Tibial nerve (tissue), 4 donors: ENCODE measurements around the gene AUH. TPM values are rescaled to one million over a fixed set of nuclear protein-coding genes. Genes with fewer than 3 reads are reported as not detected.

Source experiments
- DNase-seq, 2 donors: peaks; one replicate each; pipeline ENCODE4 v3.0.0-alpha.2; 2019; ENCODE audit warnings: low spot score in 2 of 2
- H3K27ac ChIP-seq, 4 donors: fragments of 200-600 bp; sonication (generic) in 3 of 4; one replicate each; pipeline ENCODE4 v1.5.1; 2017 to 2019; ENCODE audit warnings: mild to moderate bottlenecking in 1 of 4
- H3K27me3 ChIP-seq, 2 donors: fragments of 200-600 bp; sonication (generic) in 1 of 2; one replicate each; pipeline versions ENCODE4 v1.5.1 to v1.6.0; 2017 to 2019
- H3K36me3 ChIP-seq, 3 donors: fragments of 200-600 bp; sonication (generic); one replicate each; pipeline ENCODE4 v1.5.1; 2018 to 2019
- H3K4me1 ChIP-seq, 4 donors: fragments of 200-600 bp; sonication (generic) in 3 of 4; one replicate each; pipeline ENCODE4 v1.5.1; 2017 to 2019
- H3K4me3 ChIP-seq, 4 donors: fragments of 200-600 bp; sonication (generic) in 3 of 4; one replicate each; pipeline ENCODE4 v1.5.1; 2017 to 2019; ENCODE audit warnings: mild to moderate bottlenecking in 1 of 4, moderate library complexity in 1 of 4
- H3K9me3 ChIP-seq, 4 donors: fragments of 200-600 bp; sonication (generic) in 3 of 4; one replicate each; pipeline ENCODE4 v1.5.1; 2017 to 2019
- EP300 ChIP-seq, 2 donors: sonication (generic); formaldehyde crosslinking; IDR thresholded peaks; one replicate each; pipeline ENCODE4 v1.6.1; 2017; ENCODE audit warnings: antibody characterized with exemption in 2 of 2, mild to moderate bottlenecking in 1 of 2
- POLR2A ChIP-seq, 2 donors: fragments of 450-650 bp; IDR thresholded peaks; one replicate each; pipeline ENCODE4 v1.6.1; 2017; ENCODE audit warnings: antibody characterized with exemption in 2 of 2, mild to moderate bottlenecking in 2 of 2, moderate library complexity in 2 of 2
- WGBS, 2 donors: methylation state at CpG; one replicate each; pipeline ENCODE4 v1.1.5; 2018; 5-methylcytosine and 5-hydroxymethylcytosine counted together
- total RNA-seq, 4 donors: library from RNA; depleted of rRNA; stranded (reverse); fragments of >200 nt; gene quantifications; one replicate each; pipeline ENCODE4 v1.1.0, GENCODE V29; 2016
- TF ChIP-seq, protein P1 (sequence below), 5 experiments: fragments of 200-600 bp in 3 of 5; fragments of 450-650 bp in 2 of 5; sonication (generic) in 3 of 5; IDR thresholded peaks; one replicate each; pipeline ENCODE4 v1.5.1; 2016 to 2019; ENCODE audit warnings: antibody characterized with exemption in 5 of 5, mild to moderate bottlenecking in 3 of 5, moderate library complexity in 2 of 5

AUH gene
- total RNA-seq, 4 donors from 2014 or later, result 40.5 to 70.1 (median 44.9) TPM

DNA sequence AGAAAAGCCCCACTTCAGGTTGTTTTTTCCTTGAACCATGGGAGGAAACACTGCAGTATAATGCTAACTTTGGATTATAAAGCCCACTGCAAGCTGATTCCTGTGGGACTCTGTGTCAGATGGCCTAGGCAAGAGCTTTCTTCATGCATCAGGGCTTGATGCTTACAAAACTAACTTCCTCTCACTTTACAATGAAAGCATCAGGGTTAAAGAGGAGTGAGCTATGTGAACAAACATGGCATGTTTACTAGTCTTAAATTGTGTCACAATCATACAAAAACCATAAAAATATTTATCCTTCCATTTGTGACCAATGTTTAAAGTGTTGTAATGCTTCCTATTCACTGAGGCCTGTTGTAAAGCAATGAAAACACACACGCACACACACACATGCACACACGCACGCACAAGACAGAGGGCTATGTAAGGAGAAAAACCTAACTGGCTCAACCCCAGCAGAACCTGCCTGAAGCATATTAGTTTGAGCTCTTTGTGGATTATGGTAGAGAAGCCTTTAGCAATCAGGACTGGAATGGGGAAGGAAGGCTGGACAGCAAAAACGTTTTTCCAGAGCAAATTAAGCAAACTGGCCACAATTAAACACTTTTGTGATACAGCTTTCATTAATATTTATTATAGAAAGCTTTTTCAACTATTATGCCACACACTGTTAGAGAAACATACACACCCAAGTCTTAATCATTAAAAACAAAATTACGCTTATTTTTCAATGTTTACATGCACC lies 122.2 kb downstream of the AUH start:
- TF ChIP-seq POLR2A (IDR thresholded peaks at IDR 0.05) (no peak), EP300 (IDR thresholded peaks at IDR 0.05) (no peak)
- TF ChIP-seq, protein P1, sequence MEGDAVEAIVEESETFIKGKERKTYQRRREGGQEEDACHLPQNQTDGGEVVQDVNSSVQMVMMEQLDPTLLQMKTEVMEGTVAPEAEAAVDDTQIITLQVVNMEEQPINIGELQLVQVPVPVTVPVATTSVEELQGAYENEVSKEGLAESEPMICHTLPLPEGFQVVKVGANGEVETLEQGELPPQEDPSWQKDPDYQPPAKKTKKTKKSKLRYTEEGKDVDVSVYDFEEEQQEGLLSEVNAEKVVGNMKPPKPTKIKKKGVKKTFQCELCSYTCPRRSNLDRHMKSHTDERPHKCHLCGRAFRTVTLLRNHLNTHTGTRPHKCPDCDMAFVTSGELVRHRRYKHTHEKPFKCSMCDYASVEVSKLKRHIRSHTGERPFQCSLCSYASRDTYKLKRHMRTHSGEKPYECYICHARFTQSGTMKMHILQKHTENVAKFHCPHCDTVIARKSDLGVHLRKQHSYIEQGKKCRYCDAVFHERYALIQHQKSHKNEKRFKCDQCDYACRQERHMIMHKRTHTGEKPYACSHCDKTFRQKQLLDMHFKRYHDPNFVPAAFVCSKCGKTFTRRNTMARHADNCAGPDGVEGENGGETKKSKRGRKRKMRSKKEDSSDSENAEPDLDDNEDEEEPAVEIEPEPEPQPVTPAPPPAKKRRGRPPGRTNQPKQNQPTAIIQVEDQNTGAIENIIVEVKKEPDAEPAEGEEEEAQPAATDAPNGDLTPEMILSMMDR (IDR thresholded peaks at IDR 0.05), result no peak
- no peaks in the 10 kb centered on the region for H3K9me3 ChIP-seq
- no peak overlapping the region for H3K27ac ChIP-seq
- 77 to 79% methylated on average over 5 of the region's 5 CpGs for WGBS, 2 donors
- DNase-seq, result no peak
- no peak overlapping the region for H3K4me3 ChIP-seq
- no peaks in the 10 kb centered on the region for H3K4me1 ChIP-seq
- no peaks in the 10 kb centered on the region for H3K36me3 ChIP-seq
- no peaks in the 10 kb centered on the region for H3K27me3 ChIP-seq

DNA sequence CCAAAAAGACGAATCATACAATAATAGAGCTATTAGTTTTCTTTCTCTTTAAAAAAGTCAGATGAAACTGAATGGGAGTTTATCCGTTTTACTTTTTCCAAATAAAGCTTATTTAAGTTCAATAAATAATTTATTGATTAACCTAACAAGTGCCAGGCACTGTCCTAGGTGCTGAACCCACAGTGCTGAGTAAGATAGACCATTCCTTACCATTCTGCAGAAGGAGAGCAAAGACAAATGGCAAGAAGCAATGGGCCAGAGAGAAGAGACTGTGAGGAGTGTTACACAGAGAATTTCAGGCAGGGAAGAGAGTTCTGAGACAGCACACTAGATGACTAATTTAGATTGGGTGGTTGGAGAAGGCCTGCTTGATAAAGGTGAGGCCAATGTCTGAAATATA lies 127.2 kb downstream of the AUH start:
- 86 to 93% methylated on average over 2 of the region's 2 CpGs for WGBS, 2 donors
- no peak overlapping the region for H3K27ac ChIP-seq

DNA sequence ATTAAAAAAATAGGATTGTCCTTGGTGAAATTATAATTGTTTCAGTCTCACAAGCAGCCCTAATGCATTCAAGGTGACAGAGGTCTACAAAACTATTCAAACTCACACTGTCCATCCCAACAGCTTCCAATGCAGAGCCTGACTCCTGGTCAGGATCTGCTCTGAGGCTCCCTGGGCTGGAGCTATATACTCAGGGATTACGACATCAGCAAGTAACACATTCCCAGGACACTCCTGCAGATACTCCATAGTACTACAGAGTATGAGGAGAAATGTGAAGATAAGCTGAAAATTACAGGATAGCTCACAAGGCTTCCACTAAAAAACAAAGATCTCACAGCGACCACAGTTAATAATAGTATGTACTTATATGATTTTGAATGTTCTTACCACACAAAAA lies 130.1 kb downstream of the AUH start:
- Histone ChIP-seq H3K27me3 (no peaks in the 10 kb centered on the region), H3K36me3 (no peaks in the 10 kb centered on the region), H3K4me1 (no peaks in the 10 kb centered on the region), H3K27ac (no peak overlapping the region), H3K9me3 (no peaks in the 10 kb centered on the region), H3K4me3 (no peak overlapping the region)
- WGBS, 2 donors, result 100% methylated on average over 2 of the region's 2 CpGs
- no peak for DNase-seq
- TF ChIP-seq EP300 (IDR thresholded peaks at IDR 0.05) (no peak), POLR2A (IDR thresholded peaks at IDR 0.05) (no peak)
- TF ChIP-seq, protein P1 (IDR thresholded peaks at IDR 0.05), result no peak

More for the DNA sequence above, 127.2 kb downstream of the AUH start:
- Histone ChIP-seq H3K9me3 (no peaks in the 10 kb centered on the region), H3K4me3 (no peak overlapping the region), H3K4me1 (no peaks in the 10 kb centered on the region), H3K27me3 (no peaks in the 10 kb centered on the region), H3K36me3 (no peaks in the 10 kb centered on the region)
- DNase-seq, result no peak
- TF ChIP-seq POLR2A (IDR thresholded peaks at IDR 0.05), result no peak
- TF ChIP-seq, protein P1 (IDR thresholded peaks at IDR 0.05), result no peak
- TF ChIP-seq EP300 (IDR thresholded peaks at IDR 0.05), result no peak

DNA sequence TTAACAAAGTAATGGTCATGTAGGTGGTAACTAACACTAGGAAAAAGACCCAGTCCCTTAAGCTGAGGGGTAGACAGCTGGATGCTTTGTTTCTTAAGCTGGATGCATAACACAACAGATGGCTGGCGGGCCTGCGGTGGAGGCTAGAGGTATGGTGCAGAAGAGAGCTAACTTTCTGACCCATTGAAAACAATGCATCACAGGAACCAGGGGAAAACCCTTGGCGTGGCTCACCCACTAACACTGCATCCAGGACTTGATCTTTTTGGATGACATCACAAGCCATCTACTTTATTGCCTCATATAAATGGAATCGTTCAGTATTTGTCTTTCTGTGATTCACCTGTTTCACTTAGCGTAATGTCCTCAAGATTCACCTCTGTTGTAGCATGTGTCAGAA lies 138.7 kb downstream of the AUH start:
- 96 to 98% methylated on average over 5 of the region's 5 CpGs for WGBS, 2 donors
- Histone ChIP-seq H3K9me3 (no peaks in the 10 kb centered on the region), H3K27ac (no peak overlapping the region), H3K4me3 (no peak overlapping the region), H3K27me3 (no peaks in the 10 kb centered on the region), H3K36me3 (peaks cover 0 to 19% (median 4%) of the 10 kb centered on the region in 3 donors), H3K4me1 (peaks cover 0 to 10% (median 0%) of the 10 kb centered on the region in 4 donors)
- no peak for TF ChIP-seq EP300 (IDR thresholded peaks at IDR 0.05)
- TF ChIP-seq, protein P1 (IDR thresholded peaks at IDR 0.05), result no peak
- no peak for TF ChIP-seq POLR2A (IDR thresholded peaks at IDR 0.05)
- no peak for DNase-seq

DNA sequence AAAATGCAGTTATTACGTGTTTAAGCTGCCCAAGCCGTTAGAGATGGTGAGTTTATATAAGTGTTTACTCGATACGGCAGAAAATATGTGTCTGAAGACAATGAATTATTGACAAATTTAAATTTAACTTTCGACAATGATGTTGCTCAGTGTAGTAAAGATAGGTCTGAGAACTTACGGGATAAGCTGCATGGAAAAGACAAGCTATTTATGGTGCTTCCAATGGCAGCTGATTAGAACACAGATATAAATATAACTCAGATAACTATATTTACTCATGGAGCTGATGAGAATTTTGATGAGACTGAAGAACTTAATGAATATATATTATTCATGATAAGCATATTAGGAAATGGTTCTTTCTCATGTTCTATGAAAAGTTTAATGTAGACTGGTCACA lies 139.3 kb downstream of the AUH start:
- DNase-seq, result no peak
- peaks cover 0 to 10% (median 0%) of the 10 kb centered on the region in 4 donors for H3K4me1 ChIP-seq
- 91 to 92% methylated on average over 6 of the region's 6 CpGs for WGBS, 2 donors
- H3K27me3 ChIP-seq, result no peaks in the 10 kb centered on the region
- no peak overlapping the region for H3K4me3 ChIP-seq
- peaks cover 0 to 24% (median 4%) of the 10 kb centered on the region in 3 donors for H3K36me3 ChIP-seq
- no peaks in the 10 kb centered on the region for H3K9me3 ChIP-seq
- no peak overlapping the region for H3K27ac ChIP-seq
- TF ChIP-seq, protein P1 (IDR thresholded peaks at IDR 0.05), result no peak
- no peak for TF ChIP-seq EP300 (IDR thresholded peaks at IDR 0.05)
- no peak for TF ChIP-seq POLR2A (IDR thresholded peaks at IDR 0.05)
